Neuronal stem cell (in vitro differentiated cells): ENCODE measurements around the gene P3H1.

ENCODE experiments used
- DNase-seq: peaks from one replicate; pipeline ENCODE4 v3.0.0-alpha.2; 2013; ENCODE audit warnings: low spot score
- H2AFZ ChIP-seq: one replicate; pipeline ENCODE4 v1.6.1; 2013; ENCODE audit warnings: mild to moderate bottlenecking, low read length, inconsistent platforms
- H2AK5ac ChIP-seq: 2 replicates; pipeline ENCODE4 v1.6.1; 2013; ENCODE audit warnings: low read depth, mild to moderate bottlenecking, inconsistent platforms, low read length, moderate library complexity, mixed read lengths
- H2BK120ac ChIP-seq: 2 replicates; pipeline ENCODE4 v1.6.1; 2013; ENCODE audit warnings: low read depth, mild to moderate bottlenecking, inconsistent platforms, low read length, moderate library complexity, mixed read lengths
- H2BK12ac ChIP-seq: one replicate; pipeline ENCODE4 v1.6.1; 2013; ENCODE audit warnings: low read length, inconsistent platforms
- H2BK15ac ChIP-seq: 2 replicates; pipeline ENCODE4 v1.6.1; 2013; ENCODE audit warnings: mild to moderate bottlenecking, low read length, inconsistent platforms, mixed read lengths
- H2BK5ac ChIP-seq: one replicate; pipeline ENCODE4 v1.6.1; 2013; ENCODE audit warnings: inconsistent platforms, mild to moderate bottlenecking, low read length, moderate library complexity
- H3K14ac ChIP-seq: one replicate; pipeline ENCODE4 v1.6.1; 2013; ENCODE audit warnings: low read length, inconsistent platforms
- H3K18ac ChIP-seq: 2 replicates; pipeline ENCODE4 v1.6.1; 2013; ENCODE audit warnings: low read length, inconsistent platforms
- H3K23ac ChIP-seq: 2 replicates; pipeline ENCODE4 v1.6.1; 2013; ENCODE audit warnings: low read depth, mild to moderate bottlenecking, mixed read lengths, low read length, inconsistent platforms; ENCODE audit not compliant: poor library complexity
- H3K27ac ChIP-seq: replicated peaks from 3 replicates; pipeline ENCODE4 v1.5.1; 2013; ENCODE audit warnings: low read length, inconsistent platforms
- H3K27me3 ChIP-seq, 3 experiments: 2 replicates each; pipeline ENCODE4 v1.6.1; 2013; ENCODE audit warnings: low read length in 3 of 3, mild to moderate bottlenecking in 2 of 3, inconsistent platforms in 1 of 3, low read depth in 1 of 3, mixed read lengths in 1 of 3, moderate library complexity in 1 of 3; ENCODE audit not compliant: control insufficient read depth in 3 of 3, insufficient read depth in 3 of 3
- H3K36me3 ChIP-seq, 2 donors: replicated peaks in 1 of 2; 2 replicates each; pipeline ENCODE4 v1.6.1; 2013; ENCODE audit warnings: low read length in 2 of 2; ENCODE audit not compliant: control insufficient read depth in 2 of 2, insufficient read depth in 2 of 2
- H3K4ac ChIP-seq: 2 replicates; pipeline ENCODE4 v1.6.1; 2013; ENCODE audit warnings: inconsistent platforms, mild to moderate bottlenecking, low read length, moderate library complexity
- H3K4me1 ChIP-seq, 2 donors: 1 replicate in 1 of 2; 2 replicates in 1 of 2; pipeline ENCODE4 v1.6.1; 2013; ENCODE audit warnings: low read length in 2 of 2, low read depth in 1 of 2; ENCODE audit not compliant: control insufficient read depth in 2 of 2, insufficient read depth in 1 of 2
- H3K4me2 ChIP-seq: one replicate; pipeline ENCODE4 v1.6.1; 2013; ENCODE audit warnings: mild to moderate bottlenecking, low read length, inconsistent platforms; ENCODE audit not compliant: insufficient read depth, poor library complexity, severe bottlenecking
- H3K4me3 ChIP-seq, 2 donors: 2 replicates each; pipeline ENCODE4 v1.5.1; 2013; ENCODE audit warnings: low read length in 2 of 2, mild to moderate bottlenecking in 2 of 2, inconsistent platforms in 1 of 2, moderate library complexity in 1 of 2
- H3K79me1 ChIP-seq: one replicate; pipeline ENCODE4 v1.6.1; 2013; ENCODE audit warnings: low read depth, mild to moderate bottlenecking, inconsistent platforms, low read length, moderate library complexity
- H3K9ac ChIP-seq: one replicate; pipeline ENCODE4 v1.6.1; 2013; ENCODE audit warnings: mild to moderate bottlenecking, low read depth, low read length, inconsistent platforms; ENCODE audit not compliant: poor library complexity
- H3K9me3 ChIP-seq, 2 donors: replicated peaks in 1 of 2; 2 replicates each; pipeline versions ENCODE3 to v1.6.1; 2013; ENCODE audit warnings: low read length in 2 of 2, mild to moderate bottlenecking in 2 of 2, inconsistent platforms in 1 of 2, low read depth in 1 of 2, mixed read lengths in 1 of 2, moderate library complexity in 1 of 2; ENCODE audit not compliant: control insufficient read depth in 2 of 2, insufficient read depth in 1 of 2
- H4K8ac ChIP-seq: one replicate; pipeline ENCODE4 v1.6.1; 2013; ENCODE audit warnings: low read depth, mild to moderate bottlenecking, inconsistent platforms, low read length, moderate library complexity
- H4K91ac ChIP-seq: one replicate; pipeline ENCODE4 v1.6.1; 2013; ENCODE audit warnings: low read length, low read depth, mild to moderate bottlenecking, inconsistent platforms; ENCODE audit not compliant: poor library complexity
- WGBS, 2 donors: extraction: QIAGEN DNeasy Blood & Tissue Kit; methylation state at CpG; one replicate each; pipeline ENCODE4 v1.1.7; 2013; ENCODE audit warnings: missing lambda C conversion rate in 2 of 2, mixed read lengths in 1 of 2; ENCODE audit not compliant: insufficient read length in 2 of 2, insufficient replicate concordance in 1 of 2; ENCODE audit errors: extremely low coverage in 2 of 2; 5-methylcytosine and 5-hydroxymethylcytosine counted together

Gene P3H1

GRCh38 chr1:42737257-42737656 is 29.6 kb downstream of the P3H1 start:
- H3K4me3 ChIP-seq = no peak overlapping the region
- no peaks in the 10 kb centered on the region for H3K9me3 ChIP-seq
- WGBS, 2 donors = no CpG with 5 or more reads among the region's 5 CpGs
- no peak overlapping the region for H4K8ac ChIP-seq
- no peak overlapping the region for H3K4me2 ChIP-seq
- H3K9ac ChIP-seq = peak overlapping the region; percentile 1
- H2AK5ac ChIP-seq = no peak overlapping the region
- H3K4ac ChIP-seq = no peak overlapping the region
- no peaks in the 10 kb centered on the region for H3K27me3 ChIP-seq
- no peak overlapping the region for H3K27ac ChIP-seq
- DNase-seq = no peak
- no peak overlapping the region for H2BK5ac ChIP-seq
- H3K4me1 ChIP-seq = peaks cover 15 to 20% of the 10 kb centered on the region in 2 donors
- peak overlapping the region; percentile 33 for H2AFZ ChIP-seq
- H2BK12ac ChIP-seq = no peak overlapping the region
- peaks cover 0 to 1% of the 10 kb centered on the region in 2 donors for H3K36me3 ChIP-seq
- no peak overlapping the region for H3K23ac ChIP-seq
- peak overlapping the region; percentile 48 for H3K18ac ChIP-seq
- H3K79me1 ChIP-seq = no peaks in the 10 kb centered on the region
- H4K91ac ChIP-seq = no peak overlapping the region
- H2BK120ac ChIP-seq = no peak overlapping the region
- H2BK15ac ChIP-seq = no peak overlapping the region
- no peak overlapping the region for H3K14ac ChIP-seq

GRCh38 chr1:42736571-42737200 is 30.1 kb downstream of the P3H1 start:
- H3K18ac ChIP-seq = peak overlapping the region; percentile 73
- peak overlapping the region; percentile 79 for H2AFZ ChIP-seq
- H2BK15ac ChIP-seq = no peak overlapping the region
- H3K27ac ChIP-seq = no peak overlapping the region
- no peaks in the 10 kb centered on the region for H3K9me3 ChIP-seq
- H3K23ac ChIP-seq = no peak overlapping the region
- H2AK5ac ChIP-seq = peak overlapping the region; percentile 47
- H3K14ac ChIP-seq = no peak overlapping the region
- no peak overlapping the region for H4K91ac ChIP-seq
- no CpG with 5 or more reads among the region's 8 CpGs for WGBS, 2 donors
- H3K4ac ChIP-seq = no peak overlapping the region
- peak overlapping the region; percentile 1 for H3K9ac ChIP-seq
- H2BK120ac ChIP-seq = no peak overlapping the region
- no peak overlapping the region for H4K8ac ChIP-seq
- DNase-seq = no peak
- no peaks in the 10 kb centered on the region for H3K79me1 ChIP-seq
- H3K4me1 ChIP-seq = peaks cover 15 to 20% of the 10 kb centered on the region in 2 donors
- no peak overlapping the region for H3K4me2 ChIP-seq
- no peaks in the 10 kb centered on the region for H3K27me3 ChIP-seq
- no peak overlapping the region for H2BK5ac ChIP-seq
- H3K4me3 ChIP-seq = no peak overlapping the region
- H2BK12ac ChIP-seq = no peak overlapping the region
- H3K36me3 ChIP-seq = peaks cover 0 to 1% of the 10 kb centered on the region in 2 donors

- Histone ChIP-seq H2BK120ac (no peak overlapping the region), H3K79me1 (no peaks in the 10 kb centered on the region), H3K23ac (no peak overlapping the region), H3K27me3 (no peaks in the 10 kb centered on the region), H3K18ac (peak overlapping the region; percentile 45), H3K9ac (no peak overlapping the region), H4K8ac (no peak overlapping the region), H3K4me1 (peaks cover 13 to 17% of the 10 kb centered on the region in 2 donors), H3K9me3 (no peaks in the 10 kb centered on the region), H3K36me3 (peaks cover 0 to 1% of the 10 kb centered on the region in 2 donors), H4K91ac (no peak overlapping the region), H2BK12ac (no peak overlapping the region), H3K4ac (no peak overlapping the region), H3K4me3 (no peak overlapping the region), H2BK5ac (no peak overlapping the region), H3K4me2 (no peak overlapping the region), H3K14ac (no peak overlapping the region), H2AFZ (peak overlapping the region; percentile 79), H2AK5ac (peak overlapping the region; percentile 65), H3K27ac (no peak overlapping the region), H2BK15ac (no peak overlapping the region)
- DNase-seq = no peak
- WGBS, 2 donors = no CpG with 5 or more reads among the region's 4 CpGs
Observed at GRCh38 chr1:42736152-42736551, 30.7 kb downstream of the P3H1 start.

GRCh38 chr1:42735477-42736105 is 31.2 kb downstream of the P3H1 start:
- no peak overlapping the region for H3K14ac ChIP-seq
- no peak overlapping the region for H2BK15ac ChIP-seq
- H2BK5ac ChIP-seq = no peak overlapping the region
- H3K27ac ChIP-seq = no peak overlapping the region
- no peak overlapping the region for H3K4me2 ChIP-seq
- peak overlapping the region; percentile 52 for H4K8ac ChIP-seq
- no peak overlapping the region for H4K91ac ChIP-seq
- peak overlapping the region; percentile 82 for H3K23ac ChIP-seq
- no peaks in the 10 kb centered on the region for H3K79me1 ChIP-seq
- no peak overlapping the region for H3K9ac ChIP-seq
- no peak for DNase-seq
- H2AFZ ChIP-seq = no peak overlapping the region
- peak overlapping the region; percentile 40 for H2BK120ac ChIP-seq
- no peaks in the 10 kb centered on the region for H3K9me3 ChIP-seq
- no CpG with 5 or more reads among the region's 14 CpGs for WGBS, 2 donors
- H2AK5ac ChIP-seq = peak overlapping the region; percentile 65
- peaks cover 8 to 13% of the 10 kb centered on the region in 2 donors for H3K4me1 ChIP-seq
- peak overlapping the region; percentile 80 for H3K18ac ChIP-seq
- H3K36me3 ChIP-seq = peaks cover 0 to 1% of the 10 kb centered on the region in 2 donors
- no peak overlapping the region for H3K4ac ChIP-seq
- H2BK12ac ChIP-seq = no peak overlapping the region
- no peak overlapping the region for H3K4me3 ChIP-seq
- no peaks in the 10 kb centered on the region for H3K27me3 ChIP-seq
